Esophagus squamous epithelium (tissue), 4 donors: Measurements from ENCODE around the gene MORN1.

ENCODE experiments used
- POLR2A ChIP-seq, 4 donors: fragments of 450-650 bp; IDR thresholded peaks; one replicate each; pipeline ENCODE4 v1.6.1; 2017; ENCODE audit warnings: antibody characterized with exemption in 4 of 4, mild to moderate bottlenecking in 4 of 4, moderate library complexity in 3 of 4
- TF ChIP-seq, protein P1 (sequence below), 6 experiments: fragments of 450-650 bp in 4 of 6; fragments of 200-600 bp in 2 of 6; sonication (generic) in 2 of 6; IDR thresholded peaks; one replicate each; pipeline ENCODE4 v1.5.1; 2016 to 2019; ENCODE audit warnings: antibody characterized with exemption in 6 of 6, mild to moderate bottlenecking in 4 of 6, moderate library complexity in 4 of 6

DNA sequence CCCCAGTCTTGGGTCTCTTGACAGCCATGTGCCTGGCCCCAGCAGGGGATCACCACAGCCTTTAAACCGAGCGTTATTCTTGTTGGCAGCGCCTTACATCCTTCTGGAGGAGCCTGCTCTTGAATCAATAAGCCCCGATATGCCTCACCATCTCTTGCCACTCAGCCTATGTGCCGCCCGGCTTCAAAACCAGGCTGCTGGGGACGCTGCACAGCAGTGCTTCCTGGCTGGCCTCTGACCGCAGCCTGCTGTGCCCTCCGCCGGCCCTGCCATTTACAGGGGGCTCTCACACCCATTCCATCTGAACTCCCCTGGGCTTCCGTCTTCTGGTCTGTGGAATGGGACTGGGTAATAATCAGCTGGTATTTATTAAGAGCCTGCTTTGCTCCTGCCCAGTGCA, 24.0 kb upstream of the MORN1 start:
- TF ChIP-seq, protein P1, sequence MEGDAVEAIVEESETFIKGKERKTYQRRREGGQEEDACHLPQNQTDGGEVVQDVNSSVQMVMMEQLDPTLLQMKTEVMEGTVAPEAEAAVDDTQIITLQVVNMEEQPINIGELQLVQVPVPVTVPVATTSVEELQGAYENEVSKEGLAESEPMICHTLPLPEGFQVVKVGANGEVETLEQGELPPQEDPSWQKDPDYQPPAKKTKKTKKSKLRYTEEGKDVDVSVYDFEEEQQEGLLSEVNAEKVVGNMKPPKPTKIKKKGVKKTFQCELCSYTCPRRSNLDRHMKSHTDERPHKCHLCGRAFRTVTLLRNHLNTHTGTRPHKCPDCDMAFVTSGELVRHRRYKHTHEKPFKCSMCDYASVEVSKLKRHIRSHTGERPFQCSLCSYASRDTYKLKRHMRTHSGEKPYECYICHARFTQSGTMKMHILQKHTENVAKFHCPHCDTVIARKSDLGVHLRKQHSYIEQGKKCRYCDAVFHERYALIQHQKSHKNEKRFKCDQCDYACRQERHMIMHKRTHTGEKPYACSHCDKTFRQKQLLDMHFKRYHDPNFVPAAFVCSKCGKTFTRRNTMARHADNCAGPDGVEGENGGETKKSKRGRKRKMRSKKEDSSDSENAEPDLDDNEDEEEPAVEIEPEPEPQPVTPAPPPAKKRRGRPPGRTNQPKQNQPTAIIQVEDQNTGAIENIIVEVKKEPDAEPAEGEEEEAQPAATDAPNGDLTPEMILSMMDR (IDR thresholded peaks at IDR 0.05) = no peak
- no peak for TF ChIP-seq POLR2A (IDR thresholded peaks at IDR 0.05)
